Left forelimb (tissue), 1 donor: ENCODE data around the gene TIMM23.
"Not testable (repeated sequence)": the region's sequence is repeated elsewhere in the genome, so short reads cannot be mapped to it uniquely, and the experiment has no call there.

ENCODE experiments used
- DNase-seq: peaks from one replicate; pipeline ENCODE4 v3.0.0-alpha.2; 2018; ENCODE audit warnings: low spot score

TIMM23 gene, protein sequence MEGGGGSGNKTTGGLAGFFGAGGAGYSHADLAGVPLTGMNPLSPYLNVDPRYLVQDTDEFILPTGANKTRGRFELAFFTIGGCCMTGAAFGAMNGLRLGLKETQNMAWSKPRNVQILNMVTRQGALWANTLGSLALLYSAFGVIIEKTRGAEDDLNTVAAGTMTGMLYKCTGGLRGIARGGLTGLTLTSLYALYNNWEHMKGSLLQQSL

DNA sequence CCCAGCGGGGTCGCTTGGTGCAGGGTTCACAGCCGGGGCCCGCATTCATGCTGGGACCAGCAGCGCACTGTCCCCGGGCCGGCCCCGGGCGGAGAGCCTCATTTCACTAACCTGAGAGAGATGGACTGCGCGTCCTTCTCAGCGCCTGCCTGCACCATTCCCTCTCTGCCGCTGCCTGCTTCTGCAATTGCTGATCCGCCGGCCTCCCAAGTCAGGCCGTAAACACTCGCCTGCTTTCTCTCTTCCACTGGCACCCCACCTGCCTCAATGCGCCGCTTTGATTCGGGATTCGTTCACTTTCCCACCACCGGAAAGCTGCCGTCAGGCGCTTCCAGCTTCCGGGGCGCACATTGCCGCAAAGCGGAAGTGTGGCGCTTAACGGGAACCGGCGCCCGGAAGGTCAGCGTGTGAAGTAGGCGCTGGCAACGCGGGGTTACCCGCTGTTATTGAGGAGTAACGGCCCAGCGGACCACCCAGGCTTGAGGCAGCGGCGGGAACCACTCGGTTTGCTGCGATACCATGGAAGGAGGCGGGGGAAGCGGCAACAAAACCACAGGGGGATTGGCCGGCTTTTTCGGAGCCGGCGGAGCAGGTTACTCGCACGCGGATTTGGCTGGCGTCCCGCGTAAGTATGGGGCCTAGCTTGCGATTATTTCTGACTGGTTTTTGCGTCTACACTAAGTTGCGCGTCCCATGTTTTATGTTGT is at the start of gene TIMM23:
Gene TIMM23 (plus strand): TSS at position 384 of the 707 bp plus-strand sequence. CDS start 136 bp downstream, at position 520.
- peak; percentile 89 for DNase-seq

DNA sequence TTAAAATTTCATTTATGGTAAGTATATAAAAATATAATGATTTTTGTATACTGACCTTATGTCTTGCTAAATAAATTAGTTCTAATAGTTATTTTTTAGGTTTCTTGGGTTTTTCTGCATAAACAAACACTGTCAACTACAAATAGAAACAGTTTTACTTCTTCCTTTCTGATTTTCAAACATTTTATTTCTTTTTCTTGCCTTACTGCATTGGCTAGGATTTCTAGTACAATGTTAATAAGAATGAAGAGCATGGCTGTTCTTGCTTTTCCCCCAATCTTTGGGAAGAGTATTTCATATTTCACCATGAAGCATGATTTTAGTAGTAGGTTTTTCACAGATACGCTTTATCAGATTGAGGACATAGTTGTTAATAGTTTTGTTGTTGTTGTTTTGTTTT is 45.5 kb upstream of the TIMM23 start:
- not testable (repeated sequence) for DNase-seq

DNA sequence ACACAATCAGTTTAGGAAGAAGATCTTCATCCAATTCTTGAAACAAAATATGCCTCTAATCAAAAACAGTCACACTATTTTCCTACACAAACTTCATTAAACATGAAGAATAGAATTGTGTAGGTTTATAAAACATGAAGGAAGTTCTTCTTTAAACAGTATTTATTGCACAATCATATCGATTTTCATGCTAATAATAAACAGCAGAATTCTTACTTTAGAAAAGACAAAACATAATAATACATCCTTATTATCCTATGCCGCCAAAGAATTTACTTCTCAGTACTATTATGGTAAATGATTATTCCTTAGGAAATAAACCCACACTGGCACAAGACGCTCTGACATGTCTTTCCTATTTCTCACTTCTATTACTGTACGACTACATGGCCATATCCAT is 41.0 kb upstream of the TIMM23 start:
- not testable (repeated sequence) for DNase-seq

DNA sequence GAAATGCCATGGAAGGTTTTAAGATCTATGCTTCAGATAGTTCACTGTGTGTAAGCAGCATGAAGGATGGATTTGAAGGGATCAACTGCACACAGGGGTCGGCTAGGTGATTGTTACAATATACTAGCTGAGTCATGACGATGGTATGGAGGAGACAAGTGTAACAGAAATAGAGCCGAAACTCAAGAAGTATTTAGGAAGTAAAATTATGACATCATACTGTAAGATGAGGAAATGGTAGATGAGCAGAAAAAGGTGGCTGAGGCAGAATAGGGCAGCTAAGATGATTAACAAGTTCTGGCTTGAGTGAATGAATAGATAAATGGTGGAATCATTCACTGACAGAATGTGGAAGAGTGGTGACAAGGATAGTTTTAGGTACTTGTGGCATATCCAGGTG is 37.5 kb upstream of the TIMM23 start:
- DNase-seq, result not testable (repeated sequence)

DNA sequence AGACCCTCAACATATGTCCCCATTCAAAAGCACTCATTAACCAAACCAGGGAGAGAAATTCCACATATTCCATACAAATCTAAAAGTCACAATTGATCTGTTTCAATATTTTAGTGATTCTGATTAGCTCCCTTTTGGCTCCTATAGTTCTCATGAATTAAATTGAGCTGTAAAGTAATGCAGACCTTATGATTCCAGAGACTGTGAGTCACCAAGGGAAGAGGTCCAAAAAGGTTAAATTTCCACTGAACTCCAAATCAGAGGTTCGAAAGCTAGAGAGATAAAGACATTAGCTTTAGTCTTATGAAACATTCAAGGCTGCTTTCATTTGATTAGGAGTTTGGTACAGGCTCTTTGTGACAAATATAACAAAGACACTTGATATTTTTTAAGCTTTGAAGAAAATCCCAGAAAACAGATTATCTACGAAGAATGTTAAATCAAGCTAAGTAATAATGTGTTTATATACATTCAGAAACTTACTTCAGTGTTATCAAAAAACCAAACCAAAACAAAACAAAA is 33.1 kb upstream of the TIMM23 start:
- not testable (repeated sequence) for DNase-seq

DNA sequence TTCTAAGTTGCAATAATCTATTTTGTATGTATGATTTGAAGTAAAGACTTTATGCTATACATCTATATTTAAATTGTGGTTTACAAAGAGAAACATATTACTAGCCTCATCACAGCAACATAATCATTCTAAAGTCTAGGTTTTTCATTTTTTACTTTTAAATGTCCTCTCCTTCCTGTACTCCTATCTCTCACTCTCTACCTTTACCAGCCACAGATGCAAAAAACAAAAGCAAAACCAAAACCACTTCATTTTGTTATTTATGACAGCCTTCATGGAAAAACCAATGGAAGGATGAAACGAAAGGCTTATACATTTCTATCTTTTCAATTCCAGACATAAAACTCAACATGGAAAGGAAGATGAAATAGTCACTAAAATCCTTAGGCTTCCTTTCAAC is 31.1 kb upstream of the TIMM23 start:
- not testable (repeated sequence) for DNase-seq

DNA sequence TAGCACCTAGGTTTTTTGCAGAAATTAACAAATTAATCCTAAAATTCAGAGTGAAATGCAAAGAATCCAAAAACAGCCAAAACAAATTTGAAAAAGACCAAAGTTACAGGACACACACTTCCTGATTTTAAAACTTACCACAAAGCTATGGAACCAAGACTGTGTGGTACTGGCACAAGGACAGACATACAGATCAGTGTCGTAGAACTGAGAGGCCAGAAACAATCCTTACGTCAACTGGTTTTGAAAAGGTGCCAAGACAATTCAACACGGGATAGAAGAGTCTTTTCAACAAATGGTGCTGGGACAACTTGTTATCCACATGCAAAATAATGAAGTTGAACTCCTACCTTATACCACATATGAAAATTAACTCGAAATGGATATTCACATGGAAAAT is 26.8 kb upstream of the TIMM23 start:
- DNase-seq, result not testable (repeated sequence)

DNA sequence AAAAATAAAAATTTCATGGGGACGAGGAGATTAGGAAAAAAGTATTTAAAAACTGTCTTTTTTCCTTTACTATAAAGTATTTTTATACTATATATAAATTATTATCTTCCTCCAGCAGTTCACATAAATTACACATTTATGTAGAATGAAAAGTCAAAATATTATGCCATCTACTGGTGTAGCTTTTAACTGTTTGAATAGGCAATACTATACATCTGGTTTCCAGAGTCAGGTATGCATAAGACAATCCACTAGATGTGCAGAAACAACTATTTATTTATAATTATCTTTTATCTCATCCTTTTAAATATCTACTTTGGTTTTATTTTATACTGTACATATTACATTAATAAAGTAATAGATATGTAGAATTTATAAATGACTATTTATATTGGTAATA is 24.9 kb upstream of the TIMM23 start:
- DNase-seq, result not testable (repeated sequence)

DNA sequence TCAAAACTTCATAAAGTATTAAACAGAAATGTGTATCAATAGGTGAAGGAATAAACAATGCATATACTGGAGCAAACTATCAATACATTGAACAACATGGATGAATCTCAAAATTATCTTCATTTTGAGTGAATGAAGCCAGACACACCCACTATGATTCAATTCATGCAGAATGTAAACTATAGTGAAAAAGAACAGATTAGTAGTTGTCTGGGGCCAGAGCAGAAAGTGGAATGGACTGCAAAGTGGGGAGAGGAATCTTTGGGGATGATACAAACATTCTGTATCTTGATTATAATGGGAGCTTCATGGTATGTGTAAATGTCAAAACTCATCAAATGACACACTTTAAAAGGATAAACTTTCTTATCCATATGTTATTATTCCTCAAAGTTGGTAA is 23.5 kb upstream of the TIMM23 start:
- not testable (repeated sequence) for DNase-seq

DNA sequence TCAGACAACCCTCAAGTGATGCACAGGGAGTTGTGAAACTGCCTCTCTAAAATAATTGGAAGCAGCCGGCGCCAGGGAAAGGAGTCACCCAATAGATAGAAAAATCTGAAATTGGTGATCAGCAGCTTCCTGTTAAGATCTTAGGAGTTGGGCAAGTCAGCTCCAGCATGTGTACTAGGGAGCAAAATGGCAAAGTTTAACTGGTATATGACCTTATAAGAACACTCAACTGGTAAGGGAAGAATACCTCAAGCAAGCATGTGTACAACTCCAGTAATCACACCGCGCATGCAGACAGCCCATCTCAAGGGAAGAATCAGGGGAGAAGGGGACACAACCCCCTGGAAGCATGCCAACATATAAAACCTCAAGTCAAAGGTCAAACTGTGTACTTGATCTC is 17.9 kb upstream of the TIMM23 start:
- not testable (repeated sequence) for DNase-seq

DNA sequence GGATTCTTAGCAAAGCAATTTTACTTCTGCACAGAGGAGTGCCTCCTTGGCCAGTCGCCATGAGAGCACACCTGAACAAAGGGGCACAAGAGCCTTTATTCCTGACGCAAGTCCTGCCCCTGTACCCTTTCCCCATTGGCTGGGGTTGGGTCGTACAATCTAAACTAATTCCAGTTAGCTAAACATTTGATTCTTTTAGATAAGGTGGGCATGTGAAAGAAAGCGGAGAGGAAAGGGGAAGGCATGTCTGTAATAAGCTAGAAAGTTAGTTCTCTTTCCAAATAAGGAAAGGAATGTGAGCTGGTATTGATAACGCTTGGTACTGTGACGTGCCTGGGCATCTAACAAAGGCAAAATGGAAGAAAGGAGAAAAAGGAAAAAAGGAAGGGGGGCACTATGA is 15.7 kb upstream of the TIMM23 start:
- DNase-seq, result not testable (repeated sequence)

DNA sequence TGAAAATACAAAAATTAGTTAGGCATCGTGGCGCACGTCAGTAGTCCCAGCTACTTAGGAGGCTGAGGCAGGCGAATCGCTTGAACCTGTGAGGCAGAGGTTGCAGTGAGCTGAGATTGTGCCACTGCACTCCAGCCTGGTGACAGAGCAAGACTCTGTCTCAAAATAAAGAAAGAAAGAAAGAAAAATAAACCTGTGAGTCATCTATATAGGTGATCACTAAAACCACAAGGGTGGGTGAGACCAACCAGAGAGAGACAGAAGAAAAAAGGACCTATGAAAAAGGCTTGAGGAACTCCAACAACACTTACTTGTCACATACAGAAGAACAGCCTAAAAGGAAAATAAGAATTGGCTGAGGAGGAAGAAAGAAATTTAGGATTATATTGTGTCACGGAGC is 14.4 kb upstream of the TIMM23 start:
- DNase-seq, result not testable (repeated sequence)

DNA sequence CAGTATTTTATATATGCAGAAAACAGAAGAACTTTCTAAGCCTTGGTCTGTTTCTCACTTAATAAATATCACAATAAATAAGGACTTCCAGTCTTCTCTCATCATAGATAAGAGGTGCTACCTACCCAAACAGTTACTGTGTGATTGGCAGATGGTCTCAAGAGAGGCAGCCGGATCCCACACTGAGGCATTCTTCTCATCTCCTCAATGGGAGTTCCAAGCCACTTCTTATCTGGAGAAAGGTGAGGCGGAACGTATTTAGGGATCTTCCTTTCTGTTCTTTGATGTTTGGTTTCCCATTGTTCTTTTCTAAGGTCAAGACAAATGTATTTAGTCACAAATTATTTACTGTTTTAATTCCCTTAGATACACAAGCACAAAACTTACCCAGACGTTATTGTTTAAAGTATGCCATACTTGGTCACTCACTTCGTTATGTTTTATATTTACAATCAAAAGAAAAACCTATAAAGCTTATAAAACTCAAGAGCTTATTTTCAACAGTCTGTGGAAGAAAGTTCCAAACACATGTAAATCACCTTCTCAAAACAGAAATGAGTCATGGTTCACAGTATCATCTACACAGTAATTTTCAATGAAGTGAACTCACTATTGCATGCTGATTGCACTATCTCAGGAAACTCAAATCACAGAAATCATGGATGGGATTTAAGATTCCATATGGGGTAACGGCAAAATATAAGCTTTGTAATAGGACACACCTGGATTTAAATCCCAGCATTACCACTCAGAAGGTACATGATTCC is 9.4 kb upstream of the TIMM23 start:
- not testable (repeated sequence) for DNase-seq

DNA sequence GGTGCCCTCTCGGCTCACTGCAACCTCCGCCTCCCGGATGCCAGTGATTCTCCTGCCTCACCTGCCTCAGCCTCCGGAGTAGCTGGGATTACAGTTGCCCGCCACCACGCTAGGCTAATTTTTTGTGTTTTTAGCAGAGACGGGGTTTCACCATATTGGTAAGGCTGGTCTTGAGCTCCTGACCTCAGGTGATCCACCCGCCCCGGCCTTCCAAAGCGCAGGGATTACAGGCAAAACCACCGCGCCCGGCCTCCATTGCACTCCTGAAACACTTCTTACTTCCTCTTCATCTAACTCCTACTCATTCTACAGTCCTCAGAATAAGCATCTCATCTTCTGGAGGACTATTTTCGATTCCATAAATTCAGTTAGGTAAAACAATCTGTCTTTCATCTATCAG is 1.3 kb upstream of the TIMM23 start:
- not testable (repeated sequence) for DNase-seq

DNA sequence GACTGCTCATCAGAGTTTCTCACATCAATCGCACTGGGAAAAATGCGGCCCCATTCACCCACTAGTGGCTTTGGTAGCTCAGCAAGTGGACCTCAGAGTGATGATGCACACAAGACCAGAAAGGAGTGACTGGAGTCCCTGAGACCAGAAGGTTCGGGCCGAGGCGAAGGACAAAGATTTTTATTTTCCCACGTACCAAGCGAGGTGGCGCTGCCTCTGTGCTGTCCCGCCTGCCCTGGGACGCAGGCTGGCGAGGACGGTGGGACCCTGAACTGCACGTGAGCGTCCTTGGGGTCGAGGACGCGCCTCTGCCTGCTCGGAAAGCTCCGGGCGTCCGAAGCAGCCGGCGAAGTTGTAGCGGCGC is 565 bp upstream of the TIMM23 start:
- not testable (repeated sequence) for DNase-seq

DNA sequence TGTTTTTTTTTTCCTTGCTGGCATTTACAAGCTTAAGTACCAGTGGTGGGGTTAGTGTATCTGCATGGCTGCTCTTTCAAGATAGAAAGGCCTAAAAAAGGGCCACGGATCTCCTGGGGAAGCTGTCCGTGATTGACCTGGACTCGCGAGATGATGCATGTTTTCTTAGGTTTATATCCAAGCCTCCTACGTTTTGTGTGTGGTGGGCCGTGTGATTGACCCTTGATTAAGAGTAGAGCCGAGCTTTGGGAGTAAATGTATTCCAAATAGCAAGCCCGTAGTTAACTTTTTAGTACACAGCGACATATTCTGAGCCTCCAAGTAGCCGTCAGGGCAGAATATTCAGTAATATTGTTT is 502 bp downstream of the TIMM23 start:
- not testable (repeated sequence) for DNase-seq

DNA sequence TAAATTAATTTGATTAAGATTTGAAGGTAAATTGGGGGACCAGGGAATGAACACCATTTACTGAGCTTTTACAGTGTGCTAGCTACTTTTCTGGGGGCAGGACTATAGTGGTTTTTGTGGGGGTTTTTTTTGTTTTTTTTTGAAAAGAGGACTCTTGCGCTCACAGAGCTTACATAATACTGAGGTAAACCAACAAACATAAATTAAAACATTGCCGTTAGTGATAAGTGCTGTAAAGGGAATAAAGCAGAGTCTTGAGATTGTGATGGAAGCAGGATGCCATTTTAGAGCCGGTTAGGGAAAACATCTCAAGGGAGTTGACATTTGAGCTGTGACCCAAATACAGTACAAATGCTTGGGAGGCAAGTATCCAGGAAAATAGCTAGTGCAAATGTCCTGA is 1.8 kb downstream of the TIMM23 start:
- not testable (repeated sequence) for DNase-seq

DNA sequence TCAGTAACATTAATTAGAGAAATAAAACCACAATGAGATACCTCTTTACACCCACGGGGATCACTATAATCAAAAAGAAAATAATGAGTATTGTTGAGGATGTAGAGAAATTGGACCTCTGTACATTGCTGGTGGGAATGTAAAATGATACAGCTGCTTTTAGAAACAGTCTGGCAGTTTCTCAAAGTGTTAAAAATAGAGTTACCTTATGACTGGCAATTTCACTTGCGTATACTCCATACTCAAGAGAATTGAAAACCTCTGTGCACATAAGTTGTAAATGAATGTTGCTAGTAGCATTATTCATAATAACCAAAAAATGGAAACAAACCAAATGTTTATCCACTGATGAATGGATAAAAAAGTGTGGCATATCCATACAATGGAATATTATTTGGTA is 6.3 kb downstream of the TIMM23 start:
- not testable (repeated sequence) for DNase-seq

DNA sequence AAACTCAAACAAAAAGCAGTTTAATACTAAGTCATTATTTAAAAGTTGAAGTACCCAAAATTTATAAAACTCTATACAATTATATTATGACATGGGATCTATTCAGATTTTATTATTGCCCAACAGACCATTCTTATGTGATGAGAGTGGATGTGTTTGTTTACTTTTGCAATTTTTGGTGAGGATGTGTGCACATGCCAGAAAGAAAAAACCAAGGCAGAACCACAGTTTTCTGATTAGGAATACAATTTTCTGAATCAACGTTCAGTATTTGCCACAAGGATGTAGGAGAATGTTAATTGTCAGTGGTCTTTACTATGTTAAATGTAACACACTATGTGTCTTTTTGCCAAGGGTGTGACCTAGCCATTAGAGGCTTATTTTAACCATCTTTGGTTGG is 9.1 kb downstream of the TIMM23 start:
- DNase-seq, result not testable (repeated sequence)

DNA sequence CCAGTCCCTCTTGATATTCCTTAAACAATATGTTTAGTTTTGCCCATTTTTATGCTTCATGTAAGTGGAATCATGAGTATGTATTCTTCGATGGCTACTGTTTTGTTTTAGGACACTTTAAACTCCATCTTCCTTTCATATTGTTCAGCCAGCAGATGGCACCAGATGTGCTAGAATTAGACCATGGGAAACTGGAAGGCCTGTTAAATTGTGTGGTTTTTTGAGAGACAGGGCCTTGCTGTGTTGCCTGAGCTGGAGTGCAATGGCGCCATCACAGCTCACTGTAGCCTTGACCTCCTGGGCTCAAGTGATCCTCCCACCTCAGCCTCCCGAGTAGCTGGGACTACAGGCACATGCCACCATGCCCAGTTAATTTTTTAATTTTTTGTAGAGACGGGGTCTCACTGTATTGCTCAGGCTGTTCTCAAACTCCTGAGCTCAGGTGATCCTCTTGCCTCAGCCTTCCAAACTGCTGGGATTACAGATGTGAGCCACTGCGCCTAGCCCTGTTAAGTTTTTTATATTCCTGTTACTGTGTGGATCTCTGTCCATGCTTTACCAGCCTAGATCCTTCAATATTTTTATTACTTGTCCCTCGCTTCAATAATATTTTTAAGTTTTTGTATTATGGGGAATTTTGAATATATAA is 11.4 kb downstream of the TIMM23 start:
- DNase-seq, result not testable (repeated sequence)

DNA sequence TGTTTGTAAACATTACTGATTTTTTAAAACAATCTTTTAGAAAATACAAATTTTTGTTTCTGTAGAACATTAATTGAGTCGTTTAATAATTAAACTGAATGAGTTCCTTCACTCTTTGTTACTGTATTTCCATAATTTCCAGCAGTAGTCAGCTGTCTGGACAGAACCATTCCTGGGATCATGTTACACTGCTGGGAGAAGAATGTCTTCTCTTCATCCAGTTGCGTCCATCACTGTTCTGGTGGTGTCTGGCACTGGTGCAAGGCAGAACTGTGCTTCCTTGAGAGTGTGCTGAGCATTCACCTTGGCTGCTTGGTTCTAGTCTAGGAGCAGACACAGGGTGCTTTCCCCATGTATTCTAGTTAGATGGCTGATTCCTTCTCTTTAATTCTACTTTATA is 12.2 kb downstream of the TIMM23 start:
- DNase-seq, result not testable (repeated sequence)

DNA sequence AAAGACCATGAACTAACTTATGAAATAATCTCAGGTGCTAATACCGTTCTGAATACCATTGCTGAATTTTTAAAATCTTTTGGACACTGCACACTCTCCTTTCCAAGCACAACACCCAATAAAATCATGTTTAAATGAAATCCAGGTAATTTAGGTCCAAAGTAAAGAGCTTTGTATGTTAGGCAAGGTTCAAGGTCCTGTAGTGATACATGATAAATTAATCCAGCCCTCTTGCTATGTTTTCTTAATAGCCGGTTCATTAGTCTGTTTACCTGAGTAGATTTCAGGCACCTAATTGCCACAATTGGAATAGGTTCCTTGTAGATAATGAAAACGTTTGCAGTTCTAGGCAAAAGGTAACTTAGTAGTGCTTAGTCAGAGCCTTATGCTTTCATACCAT is 13.3 kb downstream of the TIMM23 start:
- not testable (repeated sequence) for DNase-seq
